ENCODE measurements around the gene GALNT3.

Gene GALNT3

DNA sequence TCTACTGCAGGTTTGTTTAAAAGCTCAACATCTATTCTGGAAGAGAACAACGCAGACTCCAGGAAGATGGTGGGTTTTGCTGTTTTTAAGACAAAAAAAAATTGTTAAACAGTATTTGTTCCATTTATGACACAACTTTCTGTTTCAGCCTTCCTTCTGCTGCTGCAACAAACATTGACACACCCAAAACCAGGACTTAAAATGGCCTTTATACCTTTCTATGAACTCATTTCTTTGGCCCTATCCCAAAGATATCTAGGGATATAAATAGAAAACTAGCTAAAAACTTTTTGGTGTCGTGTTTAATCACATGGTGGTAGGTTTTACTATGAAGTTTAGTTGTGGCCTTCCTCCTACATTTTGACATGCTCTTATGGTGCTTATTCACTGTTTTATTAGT, 964 bp upstream of the GALNT3 start:
- DNase-seq, result peak; percentile 8

DNA sequence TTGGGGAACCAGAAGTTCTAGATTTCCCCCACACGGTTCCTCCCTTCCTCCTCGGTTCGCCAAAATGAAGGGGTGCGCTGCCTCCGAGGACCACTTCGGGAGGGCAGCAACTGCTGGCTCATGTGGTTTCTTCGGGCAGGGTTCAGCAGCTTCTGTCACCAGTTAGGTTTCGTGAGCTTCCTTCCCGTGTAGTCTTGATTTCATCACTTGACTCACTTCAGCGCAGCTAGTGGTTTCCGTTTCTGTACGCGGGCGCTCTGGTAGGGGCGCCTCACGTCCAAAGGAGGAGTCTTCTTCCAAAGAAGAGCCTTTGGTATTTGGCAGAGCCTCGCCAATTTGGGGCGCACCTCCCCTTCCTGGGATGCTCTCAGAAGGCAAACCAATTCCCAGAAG, 485 bp upstream of the GALNT3 start:
- DNase-seq, result peak; percentile 90

DNA sequence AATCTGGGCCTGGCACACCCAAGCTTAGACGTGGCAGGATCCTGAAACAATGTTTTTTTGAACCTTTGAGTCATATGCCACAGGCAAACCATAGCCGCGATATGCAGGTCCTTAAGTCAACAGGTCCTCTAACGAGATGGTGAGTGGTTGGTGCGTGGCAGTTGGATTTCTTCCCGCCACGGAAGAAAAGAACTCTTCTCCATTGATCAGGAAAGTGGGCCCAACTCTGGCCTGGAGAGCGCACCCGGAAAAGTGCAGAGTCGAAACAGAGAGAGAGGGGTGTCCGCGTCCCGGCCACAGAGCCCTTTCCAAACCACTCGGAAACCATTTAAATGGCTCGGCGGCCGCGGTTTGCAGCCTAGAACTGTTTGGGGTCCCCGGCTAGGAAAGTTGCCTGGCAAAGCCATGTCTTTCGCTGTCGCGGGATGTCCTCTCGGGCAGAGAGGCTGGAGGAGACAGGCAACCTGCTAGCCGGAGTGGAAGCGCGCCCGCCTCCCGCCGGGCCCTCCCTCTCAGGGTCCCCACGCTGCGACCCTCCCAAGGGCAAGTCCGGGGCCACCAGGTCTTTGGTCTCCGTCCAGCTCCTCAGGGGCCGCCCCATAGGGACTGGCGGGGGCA, 777 bp downstream of the GALNT3 start:
- peak; percentile 16 for DNase-seq

DNA sequence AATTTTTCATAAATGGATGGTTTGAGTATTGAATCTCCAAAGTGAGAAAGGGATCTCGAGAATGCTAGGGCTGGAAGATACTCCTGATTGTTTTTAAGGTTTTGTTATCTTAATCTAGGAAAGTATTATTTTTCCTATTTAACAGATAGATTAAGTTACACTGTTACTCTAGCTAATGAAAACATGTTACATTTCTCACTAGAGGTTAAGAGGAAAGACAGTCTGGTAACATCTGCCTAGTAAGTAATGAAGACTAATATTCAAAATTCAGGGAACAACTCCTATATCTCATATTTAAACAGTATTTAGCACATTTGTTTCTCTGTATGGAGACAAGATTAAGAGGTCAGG, 2.0 kb downstream of the GALNT3 start:
- DNase-seq, result no peak

DNA sequence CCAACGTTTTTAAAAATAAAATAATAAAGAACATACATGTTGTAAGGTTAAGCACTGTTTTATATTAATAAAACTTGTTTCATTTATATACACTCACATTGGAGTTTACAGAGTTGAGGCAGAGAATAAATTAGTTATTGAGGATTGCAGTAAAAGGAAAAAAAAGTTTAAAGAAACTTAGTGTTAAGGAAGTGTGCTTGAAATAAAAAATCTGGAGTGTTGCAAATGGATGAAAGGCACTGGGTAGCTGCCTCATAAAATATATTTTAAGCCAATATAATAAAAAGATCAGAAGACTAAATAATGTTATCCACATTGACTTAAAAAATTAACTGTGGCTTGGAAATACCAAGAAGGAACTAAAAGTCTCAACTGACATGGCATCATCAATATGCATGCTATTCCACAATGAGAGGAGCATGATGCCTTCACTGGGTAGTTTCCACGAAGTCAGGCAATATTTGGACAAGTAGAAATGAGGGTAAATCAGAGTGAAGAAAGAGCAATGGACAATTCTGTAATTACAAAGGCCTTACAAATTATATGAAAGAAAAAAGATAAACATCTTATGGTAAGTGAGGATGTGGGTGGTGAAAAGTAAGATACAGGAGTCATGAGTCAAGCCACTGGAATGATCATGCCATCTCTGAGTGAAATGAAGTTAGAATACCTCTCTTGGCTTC, 2.5 kb downstream of the GALNT3 start:
- no peak for DNase-seq

DNA sequence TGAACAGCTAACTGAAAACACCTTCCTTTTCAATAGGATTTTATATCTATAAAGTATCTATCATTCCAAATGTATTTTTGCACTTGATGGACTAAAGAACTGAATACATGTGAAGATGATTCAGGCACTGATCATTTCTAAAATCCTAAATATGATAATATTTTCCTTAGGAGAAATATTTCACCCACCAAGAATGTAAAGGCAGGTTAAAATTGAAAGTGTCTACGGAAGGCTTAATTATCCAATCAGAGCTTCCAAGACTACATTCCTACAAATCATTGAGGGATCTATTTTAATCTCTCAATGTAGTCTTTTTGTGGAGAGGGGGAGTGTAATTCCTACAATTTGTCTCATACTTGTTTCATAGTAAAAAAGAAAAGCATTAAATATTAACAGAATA, 3.6 kb downstream of the GALNT3 start:
- DNase-seq, result no peak

DNA sequence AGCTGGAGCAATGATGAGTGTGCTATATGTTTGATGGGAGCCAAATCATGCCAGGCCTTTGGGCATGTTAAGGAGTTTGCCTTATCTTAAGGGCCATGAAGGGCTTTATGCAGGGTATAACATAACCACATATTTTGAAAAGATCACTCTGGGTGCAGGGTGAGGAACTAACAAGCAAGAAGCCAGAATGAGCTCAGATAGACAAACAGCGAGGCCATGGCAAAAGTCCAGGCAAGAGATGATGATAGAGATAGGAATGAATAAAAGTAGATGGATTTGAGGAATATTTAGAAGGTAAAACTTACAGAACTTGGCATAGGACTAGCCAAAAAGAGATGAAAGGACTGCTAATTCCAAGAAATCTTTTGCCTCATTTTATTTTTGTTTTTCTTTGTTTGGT, 6.7 kb downstream of the GALNT3 start:
- DNase-seq, result no peak

DNA sequence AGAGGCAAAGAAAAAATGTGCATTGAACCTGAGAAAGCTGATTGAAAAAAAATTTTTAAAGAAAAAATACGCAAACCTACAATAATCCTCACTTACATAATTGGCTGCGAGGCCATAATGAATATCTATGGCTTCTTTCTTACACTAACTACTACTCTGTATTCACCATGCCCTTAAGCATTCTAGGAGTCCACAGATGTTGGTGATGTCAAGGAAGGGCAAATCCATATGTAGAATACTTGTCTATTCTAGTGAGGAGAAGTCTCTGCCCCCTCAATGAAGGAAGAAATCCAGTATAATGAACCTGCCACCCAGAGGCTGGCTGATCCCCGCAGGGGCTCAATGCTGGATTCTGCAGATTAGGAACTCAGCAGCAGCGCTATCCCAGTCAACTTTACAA, 14.3 kb downstream of the GALNT3 start:
- DNase-seq, result no peak

DNA sequence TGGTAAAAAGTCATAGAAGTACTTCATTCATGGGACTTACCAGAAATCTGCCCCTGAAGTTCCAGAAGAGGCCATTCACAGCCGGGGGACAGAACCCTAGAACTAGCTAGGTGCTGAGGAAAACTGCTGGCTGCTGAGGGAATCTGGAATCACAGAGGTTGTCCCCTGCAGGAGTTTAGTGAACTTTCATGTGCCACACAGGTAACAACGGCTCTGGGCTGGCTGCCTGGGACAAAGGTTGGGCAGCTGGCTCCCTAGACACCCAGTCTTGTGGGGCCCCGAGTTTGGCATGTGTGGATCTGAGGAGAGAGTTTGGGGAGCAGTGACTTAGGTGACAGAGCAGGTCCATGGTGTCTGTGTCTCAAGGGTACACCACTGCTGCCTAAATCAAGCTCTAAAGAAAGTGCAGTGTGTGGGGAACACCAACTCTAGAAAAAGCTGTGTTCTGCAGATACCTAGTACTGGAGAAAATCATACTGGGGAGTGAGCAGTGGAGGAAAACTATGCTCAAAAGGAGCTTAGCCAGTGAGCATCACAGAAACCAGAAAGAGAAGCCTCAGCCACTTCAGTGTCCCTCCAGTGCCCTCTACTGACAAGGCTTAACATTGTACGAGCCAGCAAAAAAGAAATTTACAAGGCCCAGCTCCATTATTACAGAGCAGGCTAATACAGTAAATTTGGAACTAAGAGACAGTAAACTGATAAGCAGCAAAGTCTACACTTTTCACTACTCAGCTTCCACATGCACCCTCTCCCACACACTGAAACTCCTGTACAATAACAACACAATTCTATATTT, 15.2 kb downstream of the GALNT3 start:
- DNase-seq, result peak; percentile 16

DNA sequence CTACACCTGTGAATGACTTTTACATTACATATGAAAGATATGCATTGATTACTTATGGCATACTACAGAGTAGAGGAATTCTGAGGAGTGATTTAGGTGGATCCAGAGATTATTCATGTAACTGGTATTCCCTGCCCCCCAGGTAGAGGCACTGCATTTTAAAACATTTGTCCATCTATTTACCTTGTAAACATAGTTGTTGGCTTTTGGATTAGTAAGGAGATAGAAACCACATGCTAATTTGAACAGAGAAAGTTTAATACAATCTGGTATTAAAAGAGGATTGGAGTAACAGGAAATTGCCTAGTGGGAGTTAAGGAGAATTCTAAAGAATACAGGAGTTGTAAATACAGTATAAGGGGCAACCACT, 15.9 kb downstream of the GALNT3 start:
- no peak for DNase-seq

DNA sequence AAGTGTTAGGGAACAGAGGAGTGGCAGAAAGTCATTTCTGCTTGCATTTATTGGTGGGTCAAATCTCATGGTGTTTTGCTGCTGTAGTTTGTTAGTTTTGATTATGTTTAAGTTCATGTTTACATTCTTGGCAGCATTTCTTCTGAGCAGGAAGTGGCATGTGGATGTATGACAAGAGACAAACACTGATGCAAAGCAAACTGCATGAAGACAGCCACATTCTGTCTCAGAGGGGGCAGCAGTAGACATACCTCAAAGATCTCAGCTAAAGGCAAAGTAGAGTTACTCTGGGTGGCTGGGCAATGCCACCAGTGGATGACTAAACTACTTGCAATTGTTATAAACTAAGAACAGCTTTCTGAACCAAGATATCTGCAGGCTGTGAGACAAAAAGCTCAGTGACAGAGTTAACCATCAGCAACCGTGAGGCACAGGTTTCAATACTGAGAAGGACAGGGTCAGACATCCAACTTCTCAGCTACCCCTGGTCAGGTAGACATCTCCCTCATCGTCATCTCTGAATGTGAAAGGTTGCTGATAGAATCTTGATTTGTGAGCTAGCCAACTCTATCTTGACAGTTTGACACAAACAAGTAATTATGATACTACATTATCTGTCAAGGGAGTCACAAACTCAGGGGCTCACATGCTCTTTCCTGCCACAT, 16.4 kb downstream of the GALNT3 start:
- no peak for DNase-seq

DNA sequence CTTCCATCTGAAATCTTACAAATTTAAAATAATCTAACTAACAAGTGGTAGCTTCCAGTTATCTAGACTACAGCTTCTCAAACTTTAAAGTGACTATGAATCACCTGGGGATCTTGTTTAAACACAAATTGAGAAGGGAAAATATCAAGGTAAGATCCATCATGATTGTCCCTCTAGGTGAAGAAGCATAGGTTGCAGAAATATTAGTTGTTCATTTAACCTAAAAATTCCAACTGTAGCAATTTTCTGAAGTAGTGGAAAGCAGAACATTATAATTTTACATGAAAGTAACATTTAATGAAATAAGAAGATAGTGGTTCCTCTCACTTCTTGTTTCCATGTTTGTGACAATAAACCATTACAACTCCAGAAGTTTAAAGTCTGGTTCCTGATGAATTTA, 17.3 kb downstream of the GALNT3 start:
- no peak for DNase-seq

DNA sequence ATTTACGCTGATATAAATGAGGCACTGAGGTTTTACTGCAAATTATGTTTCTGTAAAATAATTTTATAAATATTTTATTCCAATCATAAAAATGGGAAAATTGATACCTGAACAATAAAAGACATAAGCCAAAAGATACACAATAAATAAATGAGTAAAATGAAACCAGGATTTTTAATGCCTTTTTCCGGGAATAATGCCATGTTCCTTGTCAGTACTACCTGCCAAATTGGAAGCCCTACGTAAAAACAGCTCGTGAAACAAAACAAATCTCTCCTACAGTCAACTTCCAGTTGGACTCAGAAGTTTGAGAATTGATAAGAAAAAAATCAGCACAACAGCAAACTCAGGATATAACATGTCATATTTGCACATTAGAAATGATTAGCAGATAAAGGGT, 18.0 kb downstream of the GALNT3 start:
- DNase-seq, result no peak

DNA sequence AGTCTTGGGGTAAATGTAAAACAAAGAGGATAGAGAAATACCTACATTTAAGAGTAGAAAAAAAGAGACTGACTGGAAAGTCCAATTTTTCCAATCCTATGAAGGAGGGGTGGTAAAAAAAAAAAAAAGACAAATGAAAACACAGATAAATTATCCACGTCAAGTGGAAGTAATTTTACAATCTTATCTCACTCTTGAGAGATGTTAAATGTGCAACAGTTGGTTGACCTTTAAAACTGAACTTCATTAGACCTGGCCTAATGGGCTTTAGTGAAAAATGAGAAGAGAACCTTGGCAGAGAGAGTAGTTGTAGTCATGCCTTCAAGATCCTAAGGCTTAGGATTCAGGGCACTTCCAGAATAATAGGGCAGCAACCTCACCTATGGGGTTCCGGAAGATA, 20.4 kb downstream of the GALNT3 start:
- no peak for DNase-seq

DNA sequence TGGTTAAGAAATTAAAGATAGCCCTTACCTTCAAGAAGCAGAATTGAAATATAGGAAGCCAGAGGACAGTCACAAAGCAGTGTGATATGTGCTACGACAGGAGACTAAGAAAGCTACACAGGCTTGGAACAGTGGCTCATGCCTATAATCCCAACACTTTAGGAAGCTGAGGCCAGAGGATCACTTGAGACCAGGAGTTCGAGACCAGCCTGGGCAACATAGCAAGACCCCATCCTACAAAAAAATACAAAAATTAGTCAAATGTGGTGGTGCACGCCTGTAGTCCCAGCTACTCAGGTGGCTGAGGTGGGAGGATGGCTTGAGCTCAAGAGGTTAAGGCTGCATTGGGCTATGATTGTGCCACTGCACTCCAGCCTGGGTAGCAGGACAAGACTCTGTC, 21.9 kb downstream of the GALNT3 start:
- no peak for DNase-seq

DNA sequence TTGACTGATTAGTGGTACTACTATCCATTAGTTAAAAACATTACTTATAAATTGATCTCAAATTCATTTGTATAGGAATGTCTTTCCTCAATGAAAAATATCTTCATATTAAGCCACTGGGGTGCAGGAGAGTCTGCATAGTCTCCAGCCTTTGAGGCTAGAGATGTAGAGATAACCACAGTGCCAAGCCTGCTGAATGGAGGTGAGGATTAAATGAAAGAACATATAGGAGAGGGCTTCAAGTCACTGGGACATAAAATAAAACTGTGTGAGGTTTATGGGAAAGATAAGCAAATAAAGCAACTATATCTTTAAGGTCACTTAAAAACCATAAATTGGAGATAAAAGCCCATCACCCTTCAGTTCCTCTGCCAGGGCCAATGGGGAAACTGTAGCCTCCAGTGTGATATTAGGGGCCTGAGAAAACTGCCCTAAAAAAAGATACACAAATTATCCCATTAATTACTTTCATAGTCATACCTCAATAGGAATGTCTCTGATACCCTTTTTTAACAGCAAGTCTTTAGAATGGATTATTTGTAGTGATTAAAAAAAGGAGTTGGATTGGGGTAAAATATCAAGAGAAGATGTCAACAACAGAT, 27.6 kb downstream of the GALNT3 start:
- no peak for DNase-seq

DNA sequence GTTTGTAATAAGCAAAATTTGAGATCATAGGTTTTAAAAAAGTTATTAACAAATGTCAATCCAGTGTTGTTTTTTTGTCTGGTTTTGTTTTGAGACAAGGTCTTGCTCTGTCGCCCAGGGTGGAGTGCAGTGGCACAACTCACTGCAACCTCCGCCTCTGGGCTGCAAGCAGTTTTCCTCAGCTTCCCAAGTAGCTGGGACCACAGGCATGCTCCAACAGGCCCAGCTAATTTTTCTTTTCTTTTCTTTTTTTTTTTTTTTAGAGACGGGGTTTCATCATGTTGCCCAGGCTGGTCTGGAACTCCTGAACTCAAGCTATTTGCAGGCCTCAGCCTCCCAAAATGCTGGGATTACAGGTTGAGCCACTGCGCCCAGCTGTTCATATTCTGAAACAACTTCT, 31.3 kb downstream of the GALNT3 start:
- no peak for DNase-seq

DNA sequence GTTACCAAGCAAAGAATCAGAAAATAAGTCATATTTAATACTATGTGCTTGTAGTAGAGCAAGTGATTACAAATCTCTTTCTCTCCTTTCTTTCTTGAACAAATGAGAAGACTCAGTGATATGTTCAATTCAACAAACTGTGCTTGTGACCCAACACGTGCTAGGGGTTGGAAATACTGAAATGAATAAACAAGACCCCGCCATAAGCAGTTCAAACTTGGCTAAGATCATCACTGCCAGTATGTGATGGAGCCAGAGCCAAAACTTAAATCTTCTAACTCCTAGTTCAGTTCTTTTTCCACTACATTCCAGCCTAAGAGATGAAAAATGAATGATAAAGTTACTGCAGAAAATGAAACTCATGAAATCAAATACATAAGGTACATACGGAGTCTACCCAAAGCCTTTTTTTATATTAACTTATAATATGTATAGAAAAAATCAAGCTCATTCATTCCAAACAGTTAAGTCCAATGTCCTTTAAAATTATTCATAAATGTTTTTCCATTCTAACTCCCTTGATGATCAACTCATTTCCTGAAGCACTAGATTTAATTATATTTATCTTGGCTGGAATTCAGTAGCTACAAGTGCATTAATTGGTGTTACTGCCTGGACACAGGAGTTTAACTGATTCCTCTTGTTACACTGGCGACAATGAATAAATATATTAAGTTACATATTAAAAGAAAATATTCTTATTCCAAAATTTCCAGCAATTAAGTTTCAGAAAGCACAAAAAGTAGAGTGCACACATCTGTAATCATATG, 36.0 kb downstream of the GALNT3 start:
- DNase-seq, result no peak

DNA sequence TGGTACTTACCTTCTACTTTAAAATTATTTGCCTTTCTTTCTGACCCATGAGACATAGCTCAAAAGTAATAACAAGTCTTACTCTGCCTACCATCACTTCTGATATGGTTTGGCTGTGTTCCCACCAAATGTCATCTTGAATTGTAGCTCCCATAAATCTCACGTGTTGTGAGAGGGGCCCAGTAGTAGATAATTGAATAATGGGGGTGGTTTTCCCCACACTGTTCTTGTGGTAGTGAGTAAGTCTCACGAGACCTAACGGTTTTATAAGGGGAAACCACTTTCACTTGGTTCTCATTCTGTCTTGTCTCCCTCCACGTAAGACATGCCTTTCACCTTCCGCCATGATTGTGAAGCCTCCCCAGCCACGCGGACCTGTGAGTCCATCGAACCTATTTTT, 47.5 kb downstream of the GALNT3 start:
- no peak for DNase-seq

DNA sequence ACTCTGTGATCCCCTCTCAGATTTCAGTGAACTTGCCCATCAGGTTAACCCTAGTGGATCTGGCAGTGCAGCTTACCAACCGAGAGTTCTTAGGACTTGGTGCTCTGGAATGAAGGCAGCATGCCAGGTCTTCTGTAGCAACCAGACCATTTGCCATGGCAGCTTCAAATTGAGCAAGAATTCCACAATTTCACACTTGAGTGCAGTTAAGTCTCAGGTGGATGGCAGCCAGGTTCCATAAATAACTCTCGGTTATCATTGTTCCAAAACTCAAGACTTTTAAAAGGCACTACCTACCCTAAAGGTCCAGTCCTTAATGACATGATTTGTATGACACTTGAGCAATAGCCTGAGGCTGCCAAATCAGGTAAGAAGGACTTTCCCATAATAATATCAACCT, 48.1 kb downstream of the GALNT3 start:
- no peak for DNase-seq

DNA sequence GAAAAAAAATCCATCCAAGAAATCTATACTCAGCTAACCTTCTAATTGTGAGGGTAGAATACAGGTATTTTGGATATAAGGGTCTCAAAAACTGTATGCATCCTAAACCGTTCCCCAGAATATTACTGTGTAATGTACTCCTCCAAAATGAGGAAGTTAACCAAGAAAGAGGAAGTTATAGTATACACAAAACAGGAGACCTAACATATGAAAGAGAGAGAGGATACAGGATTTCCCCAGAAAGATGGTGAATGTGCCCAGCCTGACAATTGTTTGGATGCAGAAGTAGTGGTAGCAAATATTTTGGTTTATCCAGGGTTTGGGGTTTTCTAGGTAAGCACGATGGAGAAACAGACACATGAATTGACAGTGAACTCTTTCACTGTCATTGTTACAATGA, 50.6 kb downstream of the GALNT3 start:
- DNase-seq, result no peak

DNA sequence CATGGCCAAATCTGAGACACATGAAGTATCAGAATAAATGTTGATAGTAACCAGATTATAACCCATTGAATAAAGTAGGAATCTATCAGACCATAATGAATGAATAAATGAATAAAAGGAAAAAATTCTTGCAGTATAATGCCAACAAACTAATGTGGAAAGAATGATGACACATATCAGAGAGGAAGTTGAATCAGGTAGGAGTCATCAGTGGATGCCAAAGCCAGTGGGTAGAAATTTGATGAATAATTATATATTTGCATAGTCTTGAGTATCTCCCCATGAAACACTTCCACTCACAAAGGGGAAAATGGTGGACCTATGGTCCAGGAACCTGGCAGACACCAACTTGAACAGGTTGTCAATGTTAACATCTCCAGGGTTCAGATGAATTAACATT, 68.6 kb downstream of the GALNT3 start:
- no peak for DNase-seq

DNA sequence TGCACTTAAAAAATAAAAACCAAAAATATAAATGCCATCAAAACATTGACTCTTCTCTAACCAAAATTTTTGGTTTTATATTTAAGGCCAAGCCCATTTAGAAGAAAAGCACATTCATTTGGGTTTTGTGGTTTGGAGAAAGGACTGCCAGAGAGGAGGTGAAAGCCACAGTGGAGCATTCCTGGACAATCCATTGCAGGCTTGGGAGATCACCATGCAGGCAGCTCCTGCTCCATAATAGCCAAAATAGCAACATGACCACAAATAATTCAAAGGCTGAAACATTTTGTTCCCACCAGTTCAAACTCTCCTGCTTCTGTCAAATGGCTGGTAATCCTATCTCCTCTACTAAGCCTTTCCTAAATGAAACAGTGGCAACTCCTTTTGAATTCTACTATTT, 73.5 kb downstream of the GALNT3 start:
- no peak for DNase-seq

Data from activated CD4-positive, alpha-beta T cell treated with anti-CD3 and anti-CD28 coated beads, Interleukin-2, amount 50 U/mL, for 16 hours (primary cell).